HG03066 (cell line): ENCODE data around the gene TRAPPC10.
"Not testable (repeated sequence)": the region's sequence is repeated elsewhere in the genome, so short reads cannot be mapped to it uniquely, and the experiment has no call there.

Experiments
- ATAC-seq: cut with Tn5 transposase; IDR thresholded peaks from one replicate; pipeline ENCODE4 v1.9.1; 2021; ENCODE audit warnings: low read depth; ENCODE audit not compliant: unreplicated experiment

The TRAPPC10 gene

DNA sequence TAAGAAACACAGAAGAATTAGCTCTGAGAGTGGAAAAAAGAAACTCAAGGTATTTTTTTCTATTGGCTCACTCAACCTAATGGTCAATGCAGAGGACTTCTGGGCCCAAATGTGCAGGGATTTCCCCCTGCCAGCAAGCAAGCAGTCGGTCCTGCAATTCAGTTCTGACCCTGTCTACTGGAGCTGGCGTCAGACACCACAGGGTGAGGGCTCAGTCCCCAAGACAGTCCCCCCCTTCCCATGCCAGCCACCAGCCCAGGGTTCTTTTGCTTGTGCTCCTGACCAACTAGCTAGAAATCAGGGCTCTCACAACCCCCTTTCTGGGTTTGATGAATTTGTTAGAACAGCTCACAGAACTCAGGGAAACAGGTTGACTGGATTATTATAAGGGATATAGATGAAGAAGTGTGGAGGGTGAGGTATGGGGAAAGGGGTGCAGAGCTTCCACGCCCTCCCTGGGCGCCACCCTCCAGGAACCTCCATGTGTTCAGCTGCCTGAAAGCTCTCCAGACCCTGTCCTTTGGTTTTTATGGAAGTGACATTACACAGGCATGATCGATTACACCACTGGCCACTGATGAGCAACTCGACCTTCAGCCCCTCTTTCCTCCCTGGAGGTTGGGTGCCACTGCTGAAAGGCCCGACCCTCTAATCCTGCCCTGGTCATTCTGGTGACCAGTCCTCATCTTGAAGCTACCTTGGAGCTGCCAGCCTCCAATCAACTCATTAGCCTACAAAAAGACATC, 72.6 kb downstream of the TRAPPC10 start:
- no peak for ATAC-seq

DNA sequence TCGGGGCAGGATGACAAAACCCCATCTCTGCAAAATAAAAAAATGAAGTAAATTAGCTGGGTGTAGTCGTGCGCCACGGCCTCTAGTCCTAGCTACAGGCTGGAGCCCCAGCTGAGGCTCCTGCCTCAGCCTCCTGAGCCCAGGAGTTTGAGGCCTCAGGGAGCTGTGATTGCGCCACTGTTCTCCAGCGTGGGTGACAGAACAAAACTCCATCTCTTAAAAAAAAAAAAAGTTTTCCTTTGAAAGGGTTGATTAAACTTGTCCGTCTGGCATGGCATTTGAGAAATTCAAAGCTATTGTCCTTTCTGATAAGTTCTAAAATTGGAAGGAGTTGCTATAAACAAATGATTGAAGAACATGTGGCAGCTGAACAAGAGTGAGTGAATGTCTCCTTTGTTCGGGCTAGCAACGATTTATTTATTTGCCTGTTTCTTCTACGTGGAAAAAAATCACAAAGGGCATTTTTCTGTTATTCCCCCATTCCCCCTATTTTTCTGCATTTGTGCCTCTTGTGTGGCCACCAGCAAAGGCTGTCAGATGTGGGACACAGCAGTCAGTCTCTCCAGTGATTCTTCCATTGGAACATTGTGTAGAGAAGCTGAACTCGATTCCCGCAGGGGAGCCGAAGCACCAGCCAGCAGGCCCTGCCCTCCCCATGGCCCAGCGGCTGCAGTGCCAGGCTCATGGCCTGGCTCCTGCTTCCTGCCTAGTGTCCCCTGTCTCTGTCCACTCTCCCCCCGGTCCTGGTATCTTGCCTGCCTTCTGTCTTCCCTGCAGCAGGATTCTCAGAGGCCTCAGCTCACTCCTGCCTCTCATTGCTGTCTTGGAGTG, 73.6 kb downstream of the TRAPPC10 start:
- no peak for ATAC-seq

DNA sequence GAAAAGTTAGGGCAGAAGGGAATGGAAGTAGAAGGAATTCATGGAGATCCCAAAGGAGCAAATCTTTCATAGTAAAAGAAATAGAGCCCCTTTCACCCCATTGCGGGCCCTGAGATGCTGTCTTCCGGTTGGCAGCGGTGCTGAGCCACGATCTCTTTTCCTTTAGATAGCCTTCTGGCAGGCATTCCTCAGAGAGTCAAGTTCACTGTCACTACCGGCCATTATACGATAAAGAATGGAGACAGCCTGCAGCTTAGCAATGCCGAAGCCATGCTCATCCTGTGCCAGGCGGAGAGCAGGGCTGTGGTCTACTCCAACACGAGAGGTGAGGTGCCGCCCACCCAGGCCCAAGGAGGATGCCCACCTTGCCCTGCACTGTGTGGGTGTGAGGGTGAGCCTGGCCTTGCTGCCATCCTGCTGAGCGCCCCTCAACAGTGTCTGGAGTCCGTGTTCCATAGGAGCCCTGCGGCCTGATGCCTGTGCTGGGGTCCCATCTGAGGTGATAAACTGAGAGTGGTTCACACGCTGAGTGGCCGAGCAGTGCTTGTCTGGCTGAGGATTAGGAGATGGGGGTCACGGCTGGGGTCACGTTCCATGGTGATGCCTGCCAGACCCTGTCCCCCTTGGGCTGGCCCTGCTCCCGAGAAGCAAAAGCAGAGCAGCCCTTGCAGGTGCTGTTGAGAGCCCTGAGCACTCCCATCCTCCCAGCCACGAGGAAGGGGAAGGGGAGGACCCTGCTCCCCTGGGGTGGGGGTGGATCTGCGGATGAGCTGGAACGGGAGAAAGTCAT, 74.7 kb downstream of the TRAPPC10 start:
- no peak for ATAC-seq

DNA sequence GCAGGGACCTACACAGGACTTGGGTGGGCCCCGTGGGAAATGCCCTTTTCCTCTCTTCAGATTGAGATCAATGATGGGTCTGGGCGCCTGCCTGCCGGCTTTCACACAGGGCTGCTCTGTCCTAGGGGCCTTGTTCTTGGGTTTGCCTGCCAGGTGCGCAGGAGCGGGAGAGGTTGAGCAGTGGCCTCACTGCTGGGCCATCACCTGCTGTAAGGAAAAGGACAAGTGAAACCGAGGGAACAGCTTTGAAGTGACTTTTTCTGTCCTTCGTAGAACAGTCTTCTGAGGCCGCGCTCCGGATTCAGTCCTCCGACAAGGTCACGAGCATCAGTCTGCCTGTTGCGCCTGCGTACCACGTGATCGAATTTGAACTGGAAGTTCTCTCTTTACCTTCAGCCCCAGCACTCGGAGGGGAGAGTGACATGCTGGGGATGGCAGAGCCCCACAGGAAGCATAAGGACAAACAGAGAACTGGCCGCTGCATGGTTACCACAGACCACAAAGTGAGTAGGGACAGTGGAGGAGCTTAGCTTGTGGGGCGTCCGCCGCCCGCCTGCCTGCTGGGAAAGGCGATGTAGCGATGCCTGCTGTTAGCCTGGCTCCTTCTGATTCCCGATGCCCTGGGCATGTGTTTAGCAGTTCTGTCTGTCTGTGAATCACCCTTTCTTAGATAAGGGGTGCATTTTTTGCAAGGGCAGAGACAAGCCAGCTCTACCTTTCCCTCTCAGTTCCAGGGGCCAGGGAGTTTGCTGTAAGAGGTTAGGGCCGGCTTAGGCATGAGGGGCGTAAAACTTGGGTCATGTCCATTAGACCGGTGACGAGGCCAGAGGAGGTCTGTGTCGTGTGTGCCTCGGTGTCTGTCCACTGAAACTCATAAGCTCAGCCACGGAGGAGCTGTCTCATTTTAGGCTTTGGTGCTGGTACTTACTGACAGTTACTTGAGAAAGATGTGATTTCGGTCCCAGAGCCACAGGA, 75.6 kb downstream of the TRAPPC10 start:
- no peak for ATAC-seq

DNA sequence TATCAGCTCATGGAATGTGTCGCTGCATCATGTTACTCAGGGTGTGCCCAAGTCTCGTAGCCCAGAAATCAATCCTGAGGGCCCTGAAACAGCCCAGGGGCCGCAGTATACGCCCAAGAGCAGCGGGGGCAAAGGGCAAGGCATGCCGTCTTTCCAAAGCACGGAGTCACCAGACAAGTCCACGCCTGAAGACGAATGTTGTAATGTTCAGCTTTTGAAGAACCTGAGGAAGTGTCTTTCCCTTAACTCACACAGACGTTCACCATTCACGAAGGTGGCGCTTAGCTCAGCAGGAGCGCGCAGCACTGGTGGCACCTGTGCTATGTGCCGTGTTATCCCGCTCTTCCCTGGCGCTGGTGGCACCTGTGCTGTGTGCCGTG, 76.3 kb downstream of the TRAPPC10 start:
- ATAC-seq = no peak

DNA sequence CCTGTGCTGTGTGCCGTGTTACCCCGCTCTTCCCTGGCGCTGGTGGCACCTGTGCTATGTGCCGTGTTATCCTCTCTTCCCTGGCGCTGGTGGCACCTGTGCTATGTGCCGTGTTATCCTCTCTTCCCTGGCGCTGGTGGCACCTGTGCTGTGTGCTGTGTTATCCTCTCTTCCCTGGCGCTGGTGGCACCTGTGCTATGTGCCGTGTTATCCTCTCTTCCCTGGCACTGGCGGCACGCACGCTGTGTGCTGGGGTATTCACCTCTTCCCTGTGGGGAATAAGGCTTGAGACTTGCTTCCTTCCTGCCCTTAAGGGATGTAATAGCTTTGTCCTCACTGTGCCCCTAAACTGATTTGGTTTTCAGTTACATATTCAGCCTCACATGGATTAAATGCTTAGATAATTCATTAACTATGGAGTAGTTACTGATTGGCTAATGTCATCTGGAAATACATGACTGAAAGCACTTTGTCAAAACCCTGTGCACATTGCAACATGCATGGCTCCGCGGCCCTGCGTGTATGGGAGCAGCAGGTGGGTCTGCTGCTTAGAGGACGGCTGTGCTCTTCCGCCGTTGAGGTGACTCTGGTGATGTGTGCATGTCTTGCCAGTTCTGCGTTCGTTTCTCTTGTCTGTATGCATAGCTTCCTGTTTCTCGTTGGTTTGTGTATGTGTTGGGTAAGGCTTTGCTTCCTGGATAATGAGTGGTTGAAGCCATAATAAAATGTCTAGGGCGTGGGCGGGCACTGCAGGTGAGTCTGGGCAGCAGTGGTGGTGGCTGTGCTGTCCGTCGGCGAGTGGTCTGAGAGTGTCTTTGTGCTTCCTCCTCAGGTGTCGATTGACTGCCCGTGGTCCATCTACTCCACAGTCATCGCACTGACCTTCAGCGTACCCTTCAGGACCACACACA, 77.1 kb downstream of the TRAPPC10 start:
- no peak for ATAC-seq

DNA sequence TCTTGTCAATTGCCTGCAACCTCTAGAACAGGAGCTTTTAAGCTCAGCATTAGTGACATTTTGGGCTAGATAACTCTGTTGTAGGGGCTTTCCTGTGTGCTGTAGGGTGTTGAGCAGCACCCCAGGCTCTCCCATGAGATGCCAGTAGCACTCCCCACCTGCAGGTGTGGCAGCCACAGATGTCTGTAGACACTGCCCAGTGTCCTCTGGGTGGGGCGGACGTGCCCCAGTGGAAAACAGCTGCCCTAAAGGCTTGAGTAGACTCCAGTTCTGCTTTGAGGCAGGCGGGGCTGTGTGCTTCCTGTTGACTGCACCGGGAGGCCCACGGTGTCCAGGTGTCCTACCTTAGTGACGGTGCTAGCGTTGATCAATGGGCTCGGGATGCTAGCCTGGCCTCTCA, 78.2 kb downstream of the TRAPPC10 start:
- ATAC-seq = no peak

DNA sequence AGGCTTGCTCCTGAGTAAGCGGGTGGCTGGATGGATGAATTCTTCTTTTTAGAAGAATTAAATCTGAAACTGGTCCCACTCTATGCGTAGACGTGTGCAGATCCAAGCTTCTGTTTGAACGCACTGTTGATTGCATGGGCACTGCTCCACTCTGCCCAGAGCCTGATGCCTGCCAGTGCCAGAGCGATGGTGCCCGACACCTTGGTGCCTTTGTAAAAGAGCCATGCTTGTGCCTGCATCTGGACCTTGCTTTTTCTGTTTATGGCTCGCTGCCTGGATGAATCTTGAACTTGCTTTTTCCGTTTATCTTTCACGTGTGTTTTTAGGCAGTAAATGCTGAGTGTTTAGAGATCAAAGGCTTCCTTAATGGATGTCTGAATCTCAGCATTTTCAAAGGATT, 80.1 kb downstream of the TRAPPC10 start:
- ATAC-seq = no peak

DNA sequence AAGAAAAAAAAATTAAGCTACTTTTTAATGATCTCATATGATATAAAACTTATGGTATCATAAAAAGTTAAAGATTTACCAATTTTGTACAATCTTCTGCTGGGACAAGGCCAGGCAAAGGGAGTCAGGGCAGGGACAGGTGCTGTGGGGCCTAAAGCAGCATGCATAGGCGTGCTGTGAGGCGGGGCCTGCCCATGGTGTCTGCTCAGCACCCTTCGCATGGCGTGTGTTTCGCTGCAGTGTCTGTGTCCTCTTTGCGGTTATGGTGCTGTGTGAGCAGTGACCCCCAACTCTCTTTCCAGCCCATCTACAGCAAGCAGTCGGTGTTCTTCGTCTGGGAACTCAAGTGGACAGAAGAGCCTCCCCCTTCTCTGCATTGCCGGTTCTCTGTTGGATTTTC, 81.7 kb downstream of the TRAPPC10 start:
- ATAC-seq = no peak

DNA sequence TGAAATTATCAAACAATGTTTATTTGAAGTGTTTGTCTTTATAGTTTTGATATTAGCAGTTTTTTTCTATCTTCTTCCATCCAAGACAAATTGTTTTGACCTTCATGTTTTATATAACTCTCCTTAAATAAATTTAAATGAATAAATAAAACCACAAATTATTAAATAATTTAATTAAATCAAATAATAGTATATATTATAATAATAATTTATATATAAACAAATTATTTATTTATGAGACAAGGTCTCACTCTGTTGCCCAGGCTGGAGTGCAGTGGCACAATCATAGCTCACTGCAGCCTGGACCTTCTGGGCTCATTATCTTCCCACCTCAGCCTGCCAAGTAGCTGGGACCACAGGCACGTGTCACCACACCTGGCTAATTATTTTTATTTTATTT, 82.7 kb downstream of the TRAPPC10 start:
- ATAC-seq = no peak

DNA sequence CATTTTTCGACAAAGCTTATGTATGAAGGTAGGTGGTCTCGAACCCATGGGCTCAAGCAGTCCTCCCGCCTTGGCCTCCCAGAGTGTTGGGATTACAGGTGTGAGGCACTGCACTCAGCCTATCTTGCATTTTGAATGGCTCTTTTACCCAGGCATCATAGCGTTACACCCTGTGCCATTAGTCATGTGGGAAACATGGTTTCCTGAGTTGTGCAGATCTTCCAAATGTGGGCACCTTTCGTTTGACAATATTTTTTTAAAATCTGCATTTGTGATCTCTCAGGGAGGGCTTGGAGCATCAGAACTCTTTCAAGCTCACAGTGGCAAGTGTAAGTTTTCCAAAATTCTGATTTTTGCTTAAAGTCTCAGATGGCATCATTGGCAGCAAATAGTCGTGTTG, 86.4 kb downstream of the TRAPPC10 start:
- ATAC-seq = not testable (repeated sequence)

DNA sequence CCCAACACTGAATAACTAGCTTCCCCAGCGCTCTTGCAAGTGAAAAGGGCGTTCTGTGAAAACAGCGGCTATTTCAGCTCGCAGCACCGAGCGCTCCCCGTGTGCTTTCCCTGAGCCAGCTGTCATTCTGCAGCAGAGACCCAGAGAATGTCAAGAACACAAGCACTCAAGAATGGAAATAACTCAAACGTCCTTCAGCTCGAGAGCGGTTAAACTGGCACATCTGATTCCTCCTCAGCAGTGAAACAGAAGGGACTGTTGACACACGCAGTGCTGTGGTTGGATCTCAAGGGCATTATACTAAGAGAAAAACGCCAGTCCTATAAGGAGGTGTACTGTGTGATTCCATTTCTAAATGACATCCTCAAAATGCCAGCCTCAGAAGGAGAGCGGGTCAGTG, 86.9 kb downstream of the TRAPPC10 start:
- ATAC-seq = not testable (repeated sequence)

DNA sequence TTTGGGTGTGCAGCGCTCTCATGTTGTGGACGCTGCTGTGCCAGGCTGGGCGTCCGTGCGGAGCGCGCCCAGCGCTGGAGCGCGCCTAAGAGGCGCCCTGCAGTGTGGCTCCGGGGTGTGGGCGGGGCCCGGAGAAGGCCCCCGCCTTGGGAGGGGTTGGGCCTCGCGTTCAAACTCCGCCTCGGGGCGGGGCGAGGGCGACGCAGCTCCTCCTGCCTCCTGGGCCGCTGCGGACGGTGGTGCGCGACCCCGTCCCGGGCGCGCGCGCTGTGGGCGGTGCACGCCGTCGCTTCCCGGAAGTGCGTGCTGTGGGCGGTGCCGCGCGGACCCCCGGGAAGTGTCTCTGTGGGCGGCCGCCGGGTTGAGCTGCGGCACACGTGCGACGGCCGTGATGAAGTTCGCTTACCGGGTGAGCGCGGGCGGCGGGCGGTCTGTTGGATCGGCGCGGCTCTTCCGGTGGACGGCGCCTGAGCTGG, 95.0 kb downstream of the TRAPPC10 start, which contains the start of gene PWP2:
Gene PWP2 (plus strand): TSS at position 374 of the 476 bp plus-strand sequence. CDS start 18 bp downstream, at position 392.
- peak; percentile 58 for ATAC-seq

DNA sequence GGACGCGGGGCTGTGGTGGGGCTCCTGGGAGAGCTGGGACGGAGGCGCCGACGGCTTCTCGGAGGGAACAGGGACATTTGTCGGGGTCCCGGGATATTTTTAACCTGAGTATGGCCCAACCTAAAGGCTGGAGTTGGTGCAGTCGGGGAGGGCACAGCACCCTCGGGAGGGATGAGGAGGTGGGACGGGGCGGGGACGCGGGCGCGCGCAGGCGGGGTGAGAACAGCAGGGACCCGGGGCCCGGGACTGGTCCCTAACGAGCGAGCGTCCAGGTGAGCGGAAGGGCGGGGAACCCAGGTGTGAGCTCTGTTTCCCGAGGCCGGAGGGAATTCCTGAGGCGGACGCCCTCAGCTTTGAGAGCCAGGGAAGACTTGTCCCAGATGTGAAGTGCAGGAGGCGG, 95.5 kb downstream of the TRAPPC10 start:
- peak; percentile 24 for ATAC-seq

DNA sequence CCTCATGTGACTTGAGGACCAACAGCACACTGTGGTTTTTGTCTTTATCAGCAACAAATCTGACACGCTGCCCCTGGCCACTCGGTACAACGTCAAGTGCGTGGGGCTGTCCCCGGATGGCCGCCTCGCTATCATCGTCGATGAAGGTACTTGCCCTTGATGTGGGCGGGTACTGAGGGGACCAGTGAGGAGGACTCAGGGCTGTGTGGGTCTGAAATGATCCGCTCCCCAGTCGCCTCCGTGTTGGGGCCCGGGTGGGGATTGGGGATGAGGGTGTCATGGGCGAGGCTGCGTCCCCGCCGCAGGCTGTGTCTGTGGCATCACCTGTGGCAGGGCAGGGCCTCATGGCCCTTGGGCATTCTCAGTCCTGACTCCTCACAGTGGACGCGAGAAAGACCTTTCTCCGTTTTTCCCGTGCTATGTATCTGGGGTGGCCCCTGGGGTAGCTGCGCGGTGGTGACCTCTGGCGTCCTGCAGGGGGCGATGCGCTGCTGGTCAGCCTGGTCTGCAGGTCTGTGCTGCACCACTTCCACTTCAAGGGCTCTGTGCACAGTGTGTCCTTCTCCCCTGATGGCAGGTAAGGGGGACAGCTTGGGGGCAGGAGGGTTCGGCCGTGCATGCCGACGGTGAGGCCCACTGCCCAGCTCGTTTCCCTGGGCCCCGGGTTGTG, 101.7 kb downstream of the TRAPPC10 start:
- not testable (repeated sequence) for ATAC-seq

DNA sequence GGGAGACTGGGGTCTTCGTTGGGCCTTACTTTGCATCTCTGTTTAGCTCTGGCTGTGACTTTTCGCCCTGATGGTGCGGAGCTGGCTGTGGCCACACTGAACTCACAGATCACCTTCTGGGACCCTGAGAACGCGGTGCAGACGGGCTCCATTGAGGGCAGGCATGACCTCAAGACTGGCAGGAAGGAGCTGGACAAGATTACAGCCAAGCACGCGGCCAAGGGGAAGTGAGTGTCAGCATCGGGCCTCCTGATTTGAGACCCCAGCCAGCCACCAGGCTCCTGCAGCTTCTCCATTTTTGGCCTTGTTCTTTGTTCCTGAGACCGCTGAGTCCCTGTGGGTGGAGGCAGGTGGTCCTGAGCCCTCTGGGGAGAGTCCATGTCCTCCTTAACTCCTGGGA, 110.0 kb downstream of the TRAPPC10 start:
- ATAC-seq = not testable (repeated sequence)

DNA sequence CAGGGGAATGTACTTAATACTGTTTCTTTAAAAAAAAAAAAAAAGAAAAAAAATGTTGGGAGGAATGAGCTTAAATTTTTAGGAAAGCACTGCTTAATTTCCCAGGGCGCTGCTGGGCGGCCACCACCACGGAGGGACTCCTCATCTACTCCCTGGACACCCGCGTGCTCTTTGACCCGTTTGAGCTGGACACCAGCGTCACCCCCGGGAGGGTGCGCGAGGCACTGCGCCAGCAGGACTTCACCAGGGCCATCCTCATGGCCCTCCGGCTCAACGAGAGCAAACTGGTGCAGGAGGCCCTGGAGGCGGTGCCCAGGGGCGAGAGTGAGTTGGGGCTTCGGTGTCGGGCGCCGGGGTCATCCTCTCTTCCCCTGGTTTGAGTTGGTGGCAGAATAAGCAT, 115.7 kb downstream of the TRAPPC10 start:
- ATAC-seq = not testable (repeated sequence)

DNA sequence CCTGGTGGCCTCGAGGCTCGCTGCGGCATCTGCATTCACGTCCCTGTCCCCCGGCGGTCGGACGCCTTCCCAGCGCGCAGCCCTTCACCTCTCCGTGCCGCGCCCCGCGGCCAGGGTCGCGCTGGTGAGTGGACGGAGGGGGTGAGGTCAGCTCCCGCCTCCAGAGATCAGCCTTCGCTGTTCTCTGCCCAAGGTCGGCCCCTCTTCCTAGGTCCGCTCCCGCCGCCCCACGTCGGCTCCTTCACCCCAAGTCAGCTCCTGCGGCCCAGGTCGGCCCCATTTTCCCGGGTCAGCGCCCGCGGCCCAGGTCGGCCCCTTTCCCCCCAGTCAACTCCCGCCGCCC, 121.6 kb downstream of the TRAPPC10 start:
- not testable (repeated sequence) for ATAC-seq
